GM12878 (cell line): ENCODE results near the gene ADAMTSL1. TPM values are rescaled to one million over a fixed set of nuclear protein-coding genes. Genes with fewer than 3 reads are reported as not detected.

Source experiments
- ATAC-seq: fragments of 200-7000 bp; cut with Tn5 transposase; 3 replicates; pipeline ENCODE4 v1.9.1; 2020; ENCODE audit warnings: mild to moderate bottlenecking, moderate library complexity
- BruUV-seq: library from RNA; stranded (reverse); fragments of 400-500 nt; replicated peaks from 2 replicates; lab custom pipeline; 2021; lab: Mats Ljungman, UMichigan
- CTCF ChIA-PET: fragments of 300-600 bp; sonication (Branson Sonifier 250); formaldehyde crosslinking; extraction: SDS; loops from one replicate; lab custom pipeline; 2021; ENCODE audit warnings: inconsistent platforms; lab: Yijun Ruan, JAX
- POLR2A ChIA-PET: fragments of 350-600 bp; formaldehyde crosslinking; extraction: SDS; loops from one replicate; lab custom pipeline; 2021; ENCODE audit warnings: inconsistent platforms; lab: Charles Lee
- RAD21 ChIA-PET: fragments of 300-600 bp; sonication (Branson Sonifier 250); formaldehyde crosslinking; loops from one replicate; lab custom pipeline; 2023; ENCODE audit warnings: antibody characterized with exemption; ENCODE audit not compliant: unreplicated experiment; lab: Charles Lee
- SMC1A ChIA-PET: fragments of 300-600 bp; sonication (Branson Sonifier 250); formaldehyde crosslinking; loops from one replicate; lab custom pipeline; 2023; ENCODE audit not compliant: unreplicated experiment, uncharacterized antibody; lab: Charles Lee
- DNase-seq: peaks from one replicate; pipeline ENCODE4 v3.0.0-alpha.2; 2011; ENCODE audit warnings: low read depth, low spot score
- FAIRE-seq: peaks from 3 replicates; lab custom pipeline; 2011; peaks lifted over from hg19 to GRCh38; lab: Jason Lieb, UNC
- H2AFZ ChIP-seq: 2 replicates; pipeline ENCODE4 v1.6.0; 2011; ENCODE audit warnings: low read depth, low read length, control low read depth; ENCODE audit not compliant: control insufficient read depth
- H3K27ac ChIP-seq: 2 replicates; pipeline ENCODE4 v1.5.1; 2011; ENCODE audit warnings: control low read depth; ENCODE audit not compliant: control insufficient read depth, insufficient read depth
- H3K27me3 ChIP-seq, 2 experiments: replicated peaks in 1 of 2; 2 replicates each; pipeline versions ENCODE4 v1.6.0 to v1.6.1; 2011; ENCODE audit warnings: low read length in 1 of 2; ENCODE audit not compliant: control insufficient read depth in 2 of 2, insufficient read depth in 2 of 2
- H3K36me3 ChIP-seq, 2 experiments: 2 replicates each; pipeline ENCODE4 v1.5.1; 2011; ENCODE audit warnings: low read length in 1 of 2; ENCODE audit not compliant: control insufficient read depth in 2 of 2, insufficient read depth in 2 of 2
- H3K4me1 ChIP-seq: 2 replicates; pipeline ENCODE4 v1.6.1; 2011; ENCODE audit warnings: mild to moderate bottlenecking, low read length, moderate library complexity, mixed read lengths; ENCODE audit not compliant: control insufficient read depth, insufficient read depth
- H3K4me2 ChIP-seq: 2 replicates; pipeline ENCODE4 v1.6.0; 2011; ENCODE audit warnings: control low read depth; ENCODE audit not compliant: control insufficient read depth, insufficient read depth
- H3K4me3 ChIP-seq: fragments of 200-600 bp; sonication (generic); 2 replicates; pipeline ENCODE4 v1.5.1; 2016
- H3K79me2 ChIP-seq: 2 replicates; pipeline ENCODE4 v1.6.0; 2011; ENCODE audit warnings: low read length; ENCODE audit not compliant: control insufficient read depth, insufficient read depth
- H3K9ac ChIP-seq: 2 replicates; pipeline ENCODE4 v1.8.0; 2011; ENCODE audit warnings: low read length, control low read depth, mixed read lengths; ENCODE audit not compliant: control insufficient read depth, insufficient read depth
- H3K9me3 ChIP-seq: replicated peaks from 3 replicates; pipeline ENCODE4 v1.5.1; 2011; ENCODE audit warnings: mild to moderate bottlenecking, low read length; ENCODE audit not compliant: control insufficient read depth, insufficient read depth
- H4K20me1 ChIP-seq: 2 replicates; pipeline ENCODE4 v1.6.0; 2011; ENCODE audit not compliant: control insufficient read depth, insufficient read depth
- FOS ChIP-seq: IDR thresholded peaks from 3 replicates; pipeline ENCODE4 v1.6.1; 2011; ENCODE audit warnings: borderline replicate concordance; ENCODE audit not compliant: insufficient read length; ENCODE audit errors: extremely low read depth
- MEF2B ChIP-seq: fragments of 450-650 bp; IDR thresholded peaks from 2 replicates; pipeline ENCODE4 v1.6.1; 2018; ENCODE audit warnings: mild to moderate bottlenecking, moderate library complexity; ENCODE audit not compliant: partially characterized antibody, poor library complexity, severe bottlenecking
- PBX3 ChIP-seq: IDR thresholded peaks from 2 replicates; pipeline ENCODE4 v1.6.1; 2011; ENCODE audit warnings: mild to moderate bottlenecking, low read depth, low read length, moderate library complexity; ENCODE audit not compliant: insufficient replicate concordance
- POLR2AphosphoS5 ChIP-seq: IDR thresholded peaks from 2 replicates; pipeline ENCODE4 v1.6.1; 2011; ENCODE audit warnings: mild to moderate bottlenecking, low read length, inconsistent platforms
- RFX5 ChIP-seq: IDR thresholded peaks from 2 replicates; pipeline ENCODE4 v1.6.1; 2011; ENCODE audit warnings: low read depth, low read length, improper control_type of control experiment
- SMAD1 ChIP-seq: fragments of 450-650 bp; IDR thresholded peaks from 2 replicates; pipeline ENCODE4 v1.6.1; 2018; ENCODE audit warnings: mild to moderate bottlenecking, low read depth; ENCODE audit not compliant: partially characterized antibody
- SMC3 ChIP-seq: IDR thresholded peaks from 2 replicates; pipeline ENCODE4 v1.6.1; 2011; ENCODE audit warnings: low read length, improper control_type of control experiment, borderline replicate concordance
- SREBF1 ChIP-seq: IDR thresholded peaks from 2 replicates; pipeline ENCODE4 v1.6.1; 2012; ENCODE audit warnings: mild to moderate bottlenecking, low read length
- YY1 ChIP-seq: IDR thresholded peaks from 2 replicates; pipeline ENCODE4 v1.6.1; 2011; ENCODE audit warnings: low read depth, mild to moderate bottlenecking, low read length
- ZNF24 ChIP-seq: fragments of 450-650 bp; IDR thresholded peaks from 2 replicates; pipeline ENCODE4 v1.6.1; 2017; ENCODE audit warnings: antibody characterized with exemption, mild to moderate bottlenecking
- ZNF592 ChIP-seq: fragments of 450-650 bp; IDR thresholded peaks from 2 replicates; pipeline ENCODE4 v1.6.1; 2017; ENCODE audit warnings: mild to moderate bottlenecking, moderate library complexity
- WGBS: methylation state at CpG from one replicate; pipeline ENCODE4 v1.1.6; 2016; ENCODE audit warnings: low lambda C conversion rate; ENCODE audit not compliant: insufficient replicate concordance, insufficient coverage; ENCODE audit errors: missing lambda C conversion rate; 5-methylcytosine and 5-hydroxymethylcytosine counted together
- in situ Hi-C: fragments of 300-500 bp; cut with MboI; formaldehyde crosslinking; loops from 9 replicates; pipeline ENCODE4 v1.14.3; 2018; ENCODE audit warnings: mixed read lengths
- intact Hi-C: fragments of 100-400 bp; cut with micrococcal nuclease; formaldehyde crosslinking; loops from one replicate; pipeline ENCODE4 v1.14.2; 2022; ENCODE audit not compliant: unreplicated experiment
- polyA plus RNA-seq, 11 experiments: library from polyadenylated mRNA; depleted of rRNA in 4 of 11; unstranded in 6 of 11; stranded (reverse) in 5 of 11; fragments of >200 nt; fragmentation: Nextera tagmentation in 4 of 11; fragmentation: Illumina TruSeq in 1 of 11; extraction: Ambion mirVana in 4 of 11; extraction: Trizol in 1 of 11; gene quantifications; 1 replicate in 1 of 11; 2 replicates in 10 of 11; pipeline versions ENCODE4 v1.2.1 to v1.2.3, GENCODE V29; 2011 to 2016; ENCODE audit warnings: inconsistent platforms in 2 of 11, missing spikeins in 2 of 11, low read depth in 1 of 11
- total RNA-seq, 4 experiments: library from RNA; depleted of rRNA in 3 of 4; stranded (reverse); fragments of >200 nt in 3 of 4; fragmentation: Illumina TruSeq in 1 of 4; extraction: Trizol in 1 of 4; gene quantifications; 2 replicates each; pipeline versions ENCODE4 v1.2.1 to v1.2.3, GENCODE V29; 2013 to 2021

ADAMTSL1 gene
- total and polyA plus RNA-seq, 10 of the 15 experiments (the other 5 are each of a cell fraction or from before 2014, with no cell fraction given), result 0.01 to 0.10 (median 0.07) TPM; not detected in 6

- Histone ChIP-seq H3K27ac (no peak overlapping the region), H3K27me3 (0 out of 4 replicates have a peak, but pooled peaks cover 0 to 4% of the 10 kb centered on the region in 2 experiments), H3K9me3 (no peaks in the 10 kb centered on the region), H3K36me3 (no peaks in the 10 kb centered on the region), H3K9ac (no peak overlapping the region), H4K20me1 (no peaks in the 10 kb centered on the region), H3K4me2 (no peak overlapping the region), H3K4me3 (no peak overlapping the region), H3K4me1 (no peaks in the 10 kb centered on the region), H3K79me2 (no peaks in the 10 kb centered on the region), H2AFZ (no peak overlapping the region)
- intact Hi-C loops, result no loop called here
- WGBS, result 36% methylated on average over 7 of the region's 7 CpGs
- ATAC-seq, result no peak
- RAD21 ChIA-PET, result no interaction called here
- SMC1A ChIA-PET, result no interaction called here
- in situ Hi-C loops, result no loop called here
- no peak for DNase-seq
- FAIRE-seq, result no peak
- BruUV-seq, result no TSS peak
- CTCF ChIA-PET, result no interaction called here
- POLR2A ChIA-PET, result no interaction called here
- TF ChIP-seq YY1 (no peak), RFX5 (no peak), FOS (no peak), SMC3 (no peak), ZNF24 (no peak)
These were observed 447.6 kb downstream of the ADAMTSL1 start for GRCh38 chr9:18921366-18922075.

GRCh38 chr9:18922161-18922885 lies 448.4 kb downstream of the ADAMTSL1 start:
- no peak overlapping the region for H2AFZ ChIP-seq
- H3K4me2 ChIP-seq, result no peak overlapping the region
- 30% methylated on average over 8 of the region's 8 CpGs for WGBS
- in situ Hi-C loops, result no loop called here
- ChIA-PET CTCF (no interaction called here), POLR2A (no interaction called here), RAD21 (no interaction called here), SMC1A (no interaction called here)
- DNase-seq, result no peak
- no peaks in the 10 kb centered on the region for H3K9me3 ChIP-seq
- no peak overlapping the region for H3K9ac ChIP-seq
- H3K4me1 ChIP-seq, result no peaks in the 10 kb centered on the region
- no peak overlapping the region for H3K4me3 ChIP-seq
- H4K20me1 ChIP-seq, result no peaks in the 10 kb centered on the region
- no TSS peak for BruUV-seq
- H3K27me3 ChIP-seq, result 0 out of 4 replicates have a peak, but pooled peaks cover 0 to 4% of the 10 kb centered on the region in 2 experiments
- no peaks in the 10 kb centered on the region for H3K79me2 ChIP-seq
- intact Hi-C loops, result no loop called here
- no peak for ATAC-seq
- FAIRE-seq, result no peak
- H3K36me3 ChIP-seq, result no peaks in the 10 kb centered on the region
- no peak overlapping the region for H3K27ac ChIP-seq
- TF ChIP-seq SREBF1 (no peak), POLR2AphosphoS5 (no peak), MEF2B (no peak), PBX3 (no peak), SMAD1 (no peak), ZNF592 (no peak)
